HG02884 (cell line): ENCODE data around the gene DHX16.

Experiments used
- ATAC-seq: cut with Tn5 transposase; IDR thresholded peaks from one replicate; pipeline ENCODE4 v1.9.1; 2021; ENCODE audit warnings: mild to moderate bottlenecking, moderate library complexity; ENCODE audit not compliant: unreplicated experiment

Gene DHX16

GRCh38 chr6:30611150-30611855 is 61.5 kb downstream of the DHX16 start:
- no peak for ATAC-seq

- no peak for ATAC-seq
Measured at GRCh38 chr6:30610065-30610464, 62.7 kb downstream of the DHX16 start.

GRCh38 chr6:30603961-30604360 is 68.8 kb downstream of the DHX16 start:
- no peak for ATAC-seq
